ENCODE results near the gene CCNI.

GRCh38 chr4:77100234-77100633 is 24.4 kb upstream of the CCNI start:
- TF ChIP-seq POLR2A (IDR thresholded peaks at IDR 0.05), result no peak
- TF ChIP-seq, protein P1, sequence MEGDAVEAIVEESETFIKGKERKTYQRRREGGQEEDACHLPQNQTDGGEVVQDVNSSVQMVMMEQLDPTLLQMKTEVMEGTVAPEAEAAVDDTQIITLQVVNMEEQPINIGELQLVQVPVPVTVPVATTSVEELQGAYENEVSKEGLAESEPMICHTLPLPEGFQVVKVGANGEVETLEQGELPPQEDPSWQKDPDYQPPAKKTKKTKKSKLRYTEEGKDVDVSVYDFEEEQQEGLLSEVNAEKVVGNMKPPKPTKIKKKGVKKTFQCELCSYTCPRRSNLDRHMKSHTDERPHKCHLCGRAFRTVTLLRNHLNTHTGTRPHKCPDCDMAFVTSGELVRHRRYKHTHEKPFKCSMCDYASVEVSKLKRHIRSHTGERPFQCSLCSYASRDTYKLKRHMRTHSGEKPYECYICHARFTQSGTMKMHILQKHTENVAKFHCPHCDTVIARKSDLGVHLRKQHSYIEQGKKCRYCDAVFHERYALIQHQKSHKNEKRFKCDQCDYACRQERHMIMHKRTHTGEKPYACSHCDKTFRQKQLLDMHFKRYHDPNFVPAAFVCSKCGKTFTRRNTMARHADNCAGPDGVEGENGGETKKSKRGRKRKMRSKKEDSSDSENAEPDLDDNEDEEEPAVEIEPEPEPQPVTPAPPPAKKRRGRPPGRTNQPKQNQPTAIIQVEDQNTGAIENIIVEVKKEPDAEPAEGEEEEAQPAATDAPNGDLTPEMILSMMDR (IDR thresholded peaks at IDR 0.05), result no peak

Data from Peyer's patch (tissue), 4 donors.